ENCODE data around the gene ARRB2.
A peak's percentile ranks its signal among the peaks of the same experiment; 100 is the strongest.
"Not testable (repeated sequence)": the region's sequence is repeated elsewhere in the genome, so short reads cannot be mapped to it uniquely, and the experiment has no call there.

ARRB2 gene

GRCh38 chr17:4678448-4679026, 31.9 kb upstream of the ARRB2 start:
- peaks cover 90% of the 10 kb centered on the region for H3K36me3 ChIP-seq (replicated peaks)
- no peak for DNase-seq (ENCODE audit: low spot score in 2 of 2)
- no peaks in the 10 kb centered on the region for H3K4me1 ChIP-seq
- H3K9me3 ChIP-seq, result no peaks in the 10 kb centered on the region
- in situ Hi-C loops (cut with MboI; ENCODE audit: low sequenced_read_pairs), result no loop called here
- no peaks in the 10 kb centered on the region for H3K27me3 ChIP-seq (ENCODE audit: low read depth)
- H3K4me3 ChIP-seq, result no peak overlapping the region

GRCh38 chr17:4679658-4680057, 30.8 kb upstream of the ARRB2 start:
- no peaks in the 10 kb centered on the region for H3K9me3 ChIP-seq
- in situ Hi-C loops (cut with MboI; ENCODE audit: low sequenced_read_pairs), result no loop called here
- DNase-seq (ENCODE audit: low spot score in 2 of 2), result no peak
- H3K36me3 ChIP-seq (replicated peaks), result peaks cover 84% of the 10 kb centered on the region
- H3K4me3 ChIP-seq, result no peak overlapping the region
- no peaks in the 10 kb centered on the region for H3K4me1 ChIP-seq
- no peaks in the 10 kb centered on the region for H3K27me3 ChIP-seq (ENCODE audit: low read depth)

- in situ Hi-C loops (cut with MboI; ENCODE audit: low sequenced_read_pairs); H3K4me3 ChIP-seq; H3K27me3 ChIP-seq (ENCODE audit: low read depth); H3K4me1 ChIP-seq; H3K9me3 ChIP-seq; DNase-seq (ENCODE audit: low spot score in 2 of 2): not testable (repeated sequence)
- H3K36me3 ChIP-seq (replicated peaks), result peaks cover 74% of the 10 kb centered on the region
Measured at GRCh38 chr17:4683739-4684138, 26.7 kb upstream of the ARRB2 start.

GRCh38 chr17:4689872-4690271, 20.6 kb upstream of the ARRB2 start:
- H3K4me3 ChIP-seq; DNase-seq (ENCODE audit: low spot score in 2 of 2); in situ Hi-C loops (cut with MboI; ENCODE audit: low sequenced_read_pairs); H3K4me1 ChIP-seq; H3K27me3 ChIP-seq (ENCODE audit: low read depth); H3K9me3 ChIP-seq: not testable (repeated sequence)
- peaks cover 68% of the 10 kb centered on the region for H3K36me3 ChIP-seq (replicated peaks)

GRCh38 chr17:4690745-4691144, 19.7 kb upstream of the ARRB2 start:
- no peaks in the 10 kb centered on the region for H3K27me3 ChIP-seq (ENCODE audit: low read depth)
- no peaks in the 10 kb centered on the region for H3K9me3 ChIP-seq
- DNase-seq (ENCODE audit: low spot score in 2 of 2), result no peak
- no peaks in the 10 kb centered on the region for H3K4me1 ChIP-seq
- in situ Hi-C loops (cut with MboI; ENCODE audit: low sequenced_read_pairs), result no loop called here
- H3K36me3 ChIP-seq (replicated peaks), result peaks cover 64% of the 10 kb centered on the region
- no peak overlapping the region for H3K4me3 ChIP-seq

- no peaks in the 10 kb centered on the region for H3K4me1 ChIP-seq
- DNase-seq (ENCODE audit: low spot score in 2 of 2), result no peak
- in situ Hi-C loops (cut with MboI; ENCODE audit: low sequenced_read_pairs), result no loop called here
- H3K27me3 ChIP-seq (ENCODE audit: low read depth), result no peaks in the 10 kb centered on the region
- peaks cover 60% of the 10 kb centered on the region for H3K36me3 ChIP-seq (replicated peaks)
- no peak overlapping the region for H3K4me3 ChIP-seq
- H3K9me3 ChIP-seq, result no peaks in the 10 kb centered on the region
Measured at GRCh38 chr17:4691686-4692085, 18.7 kb upstream of the ARRB2 start.

- H3K4me1 ChIP-seq, result no peaks in the 10 kb centered on the region
- H3K36me3 ChIP-seq (replicated peaks), result peaks cover 57% of the 10 kb centered on the region
Measured at GRCh38 chr17:4693416-4693815, 17.0 kb upstream of the ARRB2 start.

GRCh38 chr17:4696437-4696805, 14.0 kb upstream of the ARRB2 start:
- Histone ChIP-seq H3K4me1 (no peaks in the 10 kb centered on the region; the same call in 1 of the 2 replicates), H3K9me3 (no peaks in the 10 kb centered on the region), H3K4me3 (no peak overlapping the region), H3K27me3 (ENCODE audit: low read depth) (no peaks in the 10 kb centered on the region), H3K36me3 (replicated peaks) (peaks cover 27% of the 10 kb centered on the region)
- in situ Hi-C loops (cut with MboI; ENCODE audit: low sequenced_read_pairs), result no loop called here
- no peak for DNase-seq (ENCODE audit: low spot score in 2 of 2)

More at GRCh38 chr17:4693416-4693815, 17.0 kb upstream of the ARRB2 start:
- in situ Hi-C loops (cut with MboI; ENCODE audit: low sequenced_read_pairs), result no loop called here
- no peak overlapping the region for H3K4me3 ChIP-seq
- H3K27me3 ChIP-seq (ENCODE audit: low read depth), result no peaks in the 10 kb centered on the region
- DNase-seq (ENCODE audit: low spot score in 2 of 2), result no peak
- H3K9me3 ChIP-seq, result no peaks in the 10 kb centered on the region

- DNase-seq (ENCODE audit: low spot score in 2 of 2); H3K9me3 ChIP-seq; in situ Hi-C loops (cut with MboI; ENCODE audit: low sequenced_read_pairs); H3K27me3 ChIP-seq (ENCODE audit: low read depth); H3K4me1 ChIP-seq; H3K4me3 ChIP-seq: not testable (repeated sequence)
- peaks cover 17% of the 10 kb centered on the region for H3K36me3 ChIP-seq (replicated peaks)
Measured at GRCh38 chr17:4699401-4700056, 10.9 kb upstream of the ARRB2 start.

GRCh38 chr17:4701116-4701515, 9.3 kb upstream of the ARRB2 start:
- no peak for DNase-seq (ENCODE audit: low spot score in 2 of 2)
- Histone ChIP-seq H3K36me3 (replicated peaks) (peaks cover 16% of the 10 kb centered on the region), H3K4me1 (peaks cover 4% of the 10 kb centered on the region), H3K4me3 (no peak overlapping the region), H3K9me3 (no peaks in the 10 kb centered on the region), H3K27me3 (ENCODE audit: low read depth) (no peaks in the 10 kb centered on the region)
- in situ Hi-C loops (cut with MboI; ENCODE audit: low sequenced_read_pairs), result no loop called here

- Histone ChIP-seq H3K36me3 (replicated peaks) (peaks cover 5% of the 10 kb centered on the region), H3K27me3 (ENCODE audit: low read depth) (no peaks in the 10 kb centered on the region), H3K4me3 (peak overlapping the region; percentile 99), H3K4me1 (peaks cover 4% of the 10 kb centered on the region), H3K9me3 (no peaks in the 10 kb centered on the region)
- in situ Hi-C loops (cut with MboI; ENCODE audit: low sequenced_read_pairs), result no loop called here
- DNase-seq (ENCODE audit: low spot score in 2 of 2), result no peak
Measured at GRCh38 chr17:4703330-4703691, 7.1 kb upstream of the ARRB2 start.

- H3K9me3 ChIP-seq; in situ Hi-C loops (cut with MboI; ENCODE audit: low sequenced_read_pairs); H3K36me3 ChIP-seq (replicated peaks); H3K4me1 ChIP-seq; DNase-seq (ENCODE audit: low spot score in 2 of 2); H3K27me3 ChIP-seq (ENCODE audit: low read depth): not testable (repeated sequence)
- H3K4me3 ChIP-seq, result peak overlapping the region; percentile 99
Measured at GRCh38 chr17:4704574-4704907, 5.9 kb upstream of the ARRB2 start.

GRCh38 chr17:4704991-4705390, 5.4 kb upstream of the ARRB2 start:
- H3K27me3 ChIP-seq (ENCODE audit: low read depth), result no peaks in the 10 kb centered on the region
- no peaks in the 10 kb centered on the region for H3K9me3 ChIP-seq
- DNase-seq (ENCODE audit: low spot score in 2 of 2), result no peak
- peaks cover 6% of the 10 kb centered on the region for H3K4me1 ChIP-seq
- peaks cover 5% of the 10 kb centered on the region; the same call in 1 of the 2 replicates for H3K36me3 ChIP-seq (replicated peaks)
- in situ Hi-C loops (cut with MboI; ENCODE audit: low sequenced_read_pairs), result no loop called here
- no peak overlapping the region; the same call in 1 of the 2 replicates for H3K4me3 ChIP-seq

GRCh38 chr17:4706121-4706520, 4.3 kb upstream of the ARRB2 start:
- in situ Hi-C loops (cut with MboI; ENCODE audit: low sequenced_read_pairs), result no loop called here
- peaks cover 6% of the 10 kb centered on the region for H3K4me1 ChIP-seq

GRCh38 chr17:4708436-4708835, 2.0 kb upstream of the ARRB2 start:
- H3K9me3 ChIP-seq, result no peaks in the 10 kb centered on the region
- in situ Hi-C loops (cut with MboI; ENCODE audit: low sequenced_read_pairs), result no loop called here
- peaks cover 7% of the 10 kb centered on the region; the same call in 1 of the 2 replicates for H3K36me3 ChIP-seq (replicated peaks)
- no peak overlapping the region for H3K4me3 ChIP-seq
- peak in 1 of 2 experiments; percentile 76 for DNase-seq (ENCODE audit: low spot score in 2 of 2)
- peaks cover 7% of the 10 kb centered on the region for H3K4me1 ChIP-seq
- no peaks in the 10 kb centered on the region for H3K27me3 ChIP-seq (ENCODE audit: low read depth)

More at GRCh38 chr17:4706121-4706520, 4.3 kb upstream of the ARRB2 start:
- Histone ChIP-seq H3K4me3 (no peak overlapping the region), H3K9me3 (no peaks in the 10 kb centered on the region), H3K36me3 (replicated peaks) (peaks cover 5% of the 10 kb centered on the region; the same call in 1 of the 2 replicates), H3K27me3 (ENCODE audit: low read depth) (no peaks in the 10 kb centered on the region)
- DNase-seq (ENCODE audit: low spot score in 2 of 2), result no peak

Measured in HAP-1 (cell line).